ENCODE results near the gene GMFB.
A peak's percentile ranks its signal among the peaks of the same experiment; 100 is the strongest.

Gene GMFB

DNA sequence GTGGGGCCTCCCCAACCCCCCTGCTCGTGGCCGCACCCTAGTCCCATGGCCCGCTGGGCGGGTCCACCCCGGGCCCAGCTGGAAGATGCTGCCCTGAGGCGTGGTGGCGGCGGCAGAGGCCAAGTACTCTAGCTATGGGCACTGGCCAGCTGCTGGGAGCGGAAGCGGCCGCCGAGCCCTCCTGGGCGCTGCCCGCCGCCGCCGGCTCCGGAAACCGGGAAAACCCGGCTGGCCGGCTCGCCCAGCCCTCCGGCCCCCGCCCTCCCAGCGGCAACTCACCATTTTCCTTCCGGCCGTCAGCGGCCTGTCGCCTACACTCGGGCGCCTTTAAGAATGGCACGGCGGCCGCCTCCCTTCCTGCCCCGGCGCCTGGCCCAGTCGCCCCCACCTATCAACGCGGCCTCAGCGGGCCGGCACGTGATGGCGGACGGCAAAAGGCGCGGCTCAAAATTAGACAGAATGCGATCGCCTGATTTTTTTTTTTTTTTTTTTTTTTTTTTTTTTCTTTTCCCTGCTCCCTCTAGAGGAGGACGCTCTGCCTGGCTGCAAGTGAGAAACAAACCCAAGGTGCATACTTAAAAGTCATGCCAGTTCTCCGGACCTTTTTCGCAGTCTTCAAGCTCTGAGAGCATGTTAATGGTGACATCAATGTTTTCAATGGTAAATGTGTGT lies at the start of gene GMFB:
TSS of gene GMFB (minus strand) at position 335 of the 672 bp plus-strand sequence. CDS start at position 282, 53 bp downstream.
- peak; percentile 91 for DNase-seq (ENCODE audit: low spot score)

DNA sequence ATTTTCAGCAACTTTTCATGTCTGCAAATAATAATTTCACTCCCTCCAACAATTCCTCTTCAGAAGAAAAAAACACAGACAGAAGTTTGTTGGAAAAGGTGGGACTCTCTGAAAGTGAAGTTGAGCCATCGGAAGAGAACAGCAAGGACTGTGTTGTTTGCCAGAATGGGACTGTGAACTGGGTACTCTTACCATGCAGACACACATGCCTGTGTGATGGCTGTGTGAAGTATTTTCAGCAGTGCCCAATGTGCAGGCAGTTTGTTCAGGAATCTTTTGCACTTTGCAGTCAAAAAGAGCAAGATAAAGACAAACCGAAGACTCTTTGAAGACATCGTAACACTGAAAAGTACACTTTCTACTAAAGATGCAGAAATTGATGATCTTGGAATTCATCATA lies 49.3 kb upstream of the GMFB start:
- no peak for DNase-seq (ENCODE audit: low spot score)

DNA sequence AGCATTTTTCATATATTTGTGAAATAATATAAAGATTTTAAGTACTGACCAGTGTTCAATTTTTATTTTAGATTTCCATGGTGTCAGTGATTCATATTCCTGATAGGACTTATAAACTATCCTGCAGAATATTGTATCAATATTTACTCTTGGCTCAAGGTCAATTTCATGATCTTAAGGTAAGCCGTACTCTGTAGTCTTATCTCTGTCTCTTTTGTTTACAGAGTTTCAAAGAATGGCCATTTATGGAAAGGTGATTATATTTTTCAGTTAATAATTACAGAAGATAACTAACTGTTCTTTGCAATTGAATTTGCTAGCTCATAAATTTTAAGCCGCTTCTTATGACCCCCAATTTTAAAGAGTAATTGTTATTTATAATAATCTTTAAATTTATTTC lies 48.9 kb upstream of the GMFB start:
- DNase-seq (ENCODE audit: low spot score): no peak

DNA sequence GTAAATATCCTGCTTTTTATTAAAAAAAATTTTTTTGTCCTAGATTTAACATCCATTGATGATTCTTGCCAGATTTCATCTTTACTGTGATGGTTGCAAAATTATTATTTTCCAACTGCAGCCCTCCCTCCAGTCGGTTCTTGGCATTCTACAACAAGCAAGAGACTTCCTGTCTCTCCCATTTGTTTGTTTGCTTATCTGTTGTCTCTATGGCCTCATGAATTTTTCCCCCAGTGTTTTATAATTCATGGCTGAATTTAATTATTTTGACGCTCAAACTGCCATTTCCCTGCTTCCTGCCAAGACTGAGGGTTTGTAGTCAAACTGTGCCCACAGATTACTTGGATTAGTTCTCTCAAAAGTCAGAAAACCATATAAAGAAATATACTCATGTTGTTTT lies 46.9 kb upstream of the GMFB start:
- DNase-seq (ENCODE audit: low spot score): no peak

DNA sequence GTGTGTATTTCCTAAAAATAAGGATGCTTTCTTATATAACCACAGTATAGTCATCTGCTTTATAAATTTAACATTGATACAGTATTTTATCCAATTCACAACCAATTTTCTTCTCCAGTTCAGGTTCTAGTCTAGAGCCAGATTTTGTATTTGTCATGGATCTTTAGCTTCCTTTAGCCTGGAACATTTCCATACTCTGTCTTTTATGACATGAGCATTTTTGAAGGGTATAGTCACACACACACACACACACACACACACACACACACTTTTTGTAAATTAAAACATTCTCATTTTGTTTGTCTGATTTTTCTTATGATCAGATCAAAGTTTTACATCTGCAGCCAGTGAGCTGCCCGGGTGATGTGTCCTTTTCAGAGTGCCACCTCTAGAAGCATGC lies 46.3 kb upstream of the GMFB start:
- no peak for DNase-seq (ENCODE audit: low spot score)

DNA sequence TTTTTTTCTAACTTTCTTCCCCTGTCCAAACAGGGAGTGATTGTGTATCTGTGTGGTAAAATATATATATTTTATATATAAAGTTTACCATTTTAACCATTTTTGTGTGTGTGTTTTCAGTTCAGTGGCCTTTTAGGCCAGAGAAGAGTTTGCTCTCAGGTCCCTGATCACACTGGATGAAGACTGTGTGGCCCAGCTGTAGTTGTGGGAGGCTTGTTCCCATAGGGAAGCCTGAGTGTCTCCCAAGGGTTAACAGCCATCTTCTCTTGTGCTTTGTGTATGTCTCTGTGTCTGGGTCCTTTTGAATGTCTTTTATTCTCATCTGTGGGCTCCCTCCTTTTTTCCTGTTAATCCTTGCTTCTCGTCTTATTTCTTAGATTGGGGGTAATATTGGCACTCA lies 44.3 kb upstream of the GMFB start:
- DNase-seq (ENCODE audit: low spot score): no peak

DNA sequence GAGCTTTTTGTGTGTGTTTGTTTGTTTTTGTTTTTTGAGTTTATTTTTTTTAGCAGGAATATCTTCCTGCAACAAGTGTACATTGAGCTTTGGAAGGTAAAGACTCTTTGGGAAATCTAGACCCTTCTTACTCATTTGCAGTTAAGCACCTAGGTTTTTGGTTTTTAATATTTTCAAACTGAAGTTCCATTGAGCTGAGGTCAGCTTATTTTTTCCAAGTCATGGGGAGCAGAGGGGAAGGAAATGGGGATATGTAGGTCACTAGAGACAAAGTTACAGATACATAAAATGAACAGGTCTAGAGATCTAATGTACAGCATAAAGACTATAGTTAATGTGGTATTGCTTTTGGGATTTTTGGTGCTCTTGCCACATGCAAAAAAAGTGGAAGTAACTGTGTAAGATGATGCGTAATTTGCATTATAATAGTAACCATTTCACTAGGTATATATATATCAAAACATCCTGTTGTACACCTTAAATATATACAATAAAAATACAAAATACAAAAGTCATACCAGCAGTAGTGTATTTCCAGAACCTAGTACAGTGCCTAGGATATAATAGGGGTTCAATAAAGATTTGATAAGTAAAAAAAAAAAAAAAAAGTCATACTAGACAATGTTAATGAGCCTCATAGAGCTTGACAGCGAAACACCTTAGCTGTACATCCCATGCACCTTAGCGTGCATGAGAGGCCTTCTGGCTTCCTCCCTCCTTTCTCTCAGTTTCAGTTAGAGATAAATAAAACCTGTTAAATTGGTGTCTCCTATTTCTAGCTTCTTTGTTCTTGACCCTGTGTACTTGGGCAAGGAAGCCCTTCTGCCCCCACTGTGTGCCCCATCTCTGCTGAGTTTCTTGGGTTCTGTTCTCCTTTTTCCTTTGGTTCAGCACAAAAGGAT lies 43.6 kb upstream of the GMFB start:
- no peak for DNase-seq (ENCODE audit: low spot score)

DNA sequence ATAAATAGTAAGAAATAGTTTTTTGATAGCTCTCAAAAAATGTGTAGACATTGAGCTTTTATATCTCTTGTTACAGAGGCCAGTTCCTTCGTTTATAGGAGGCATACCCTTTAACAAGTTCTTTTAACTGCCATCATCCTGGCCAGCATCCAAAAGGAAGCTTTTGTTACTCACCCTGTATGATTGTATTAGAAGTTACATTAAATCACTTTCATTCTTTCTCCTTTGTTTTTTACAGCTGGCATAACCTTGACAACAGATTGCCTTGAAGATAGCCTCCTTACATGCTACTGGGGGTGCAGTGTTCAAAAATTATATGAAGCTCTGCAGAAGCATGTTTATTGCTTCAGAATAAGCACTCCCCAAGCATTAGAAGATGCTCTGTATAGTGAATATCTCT lies 41.0 kb upstream of the GMFB start:
- DNase-seq (ENCODE audit: low spot score): no peak

DNA sequence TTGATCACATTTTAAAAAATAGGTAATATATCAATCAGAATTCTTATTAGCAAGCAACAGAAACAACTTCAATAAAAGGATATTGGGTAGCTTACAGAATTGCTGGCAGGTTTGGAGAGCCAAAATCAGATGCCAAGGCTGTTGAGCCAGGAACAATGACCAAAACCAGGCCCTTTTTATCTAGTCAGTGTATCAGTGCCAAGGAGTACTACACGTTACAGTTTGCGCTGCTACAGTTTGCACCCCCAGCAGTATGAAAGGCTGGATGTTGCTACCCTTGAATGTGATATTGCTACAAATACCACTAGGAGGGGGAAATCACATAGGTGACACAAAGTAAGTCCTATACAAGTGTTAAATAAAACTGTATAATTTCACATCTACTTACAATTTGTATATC lies 40.2 kb upstream of the GMFB start:
- no peak for DNase-seq (ENCODE audit: low spot score)

DNA sequence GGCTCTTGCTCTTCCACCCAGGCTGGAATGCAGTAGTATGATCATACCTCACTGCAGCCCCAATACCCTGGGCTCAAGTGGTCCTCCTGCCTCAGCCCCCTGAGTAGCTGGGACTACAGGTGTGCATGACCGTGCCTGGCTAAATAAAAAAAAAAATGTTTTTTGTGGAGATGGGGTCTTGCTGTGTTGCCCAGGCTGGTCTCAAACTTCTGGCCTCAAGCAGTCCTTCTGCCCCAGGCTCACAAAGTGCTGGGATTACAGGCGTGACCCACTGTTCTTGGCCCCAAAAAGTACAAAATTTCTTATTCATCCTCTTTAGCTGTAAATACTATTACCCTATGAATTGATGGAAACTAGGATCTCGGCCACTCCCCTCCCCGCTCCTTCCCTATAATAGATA lies 35.6 kb upstream of the GMFB start:
- no peak for DNase-seq (ENCODE audit: low spot score)

DNA sequence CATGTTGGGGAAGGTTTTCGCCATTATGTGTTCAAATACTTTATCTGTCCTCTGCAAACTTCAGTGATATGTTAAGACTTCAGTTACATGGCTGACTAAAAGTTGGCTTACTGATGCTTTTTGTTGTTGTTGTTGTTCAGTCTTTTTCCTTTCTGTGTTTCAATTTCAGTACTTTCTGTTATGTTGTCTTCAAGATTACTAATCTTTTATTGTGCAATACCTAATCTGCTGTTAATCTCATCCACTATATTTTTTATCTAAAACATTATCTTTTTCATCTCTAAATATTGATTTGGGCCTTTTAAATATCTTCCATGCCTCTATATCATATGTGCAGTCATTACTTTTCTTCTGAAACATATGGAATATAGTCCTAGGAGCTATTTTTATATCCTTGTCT lies 27.9 kb upstream of the GMFB start:
- DNase-seq (ENCODE audit: low spot score): no peak

DNA sequence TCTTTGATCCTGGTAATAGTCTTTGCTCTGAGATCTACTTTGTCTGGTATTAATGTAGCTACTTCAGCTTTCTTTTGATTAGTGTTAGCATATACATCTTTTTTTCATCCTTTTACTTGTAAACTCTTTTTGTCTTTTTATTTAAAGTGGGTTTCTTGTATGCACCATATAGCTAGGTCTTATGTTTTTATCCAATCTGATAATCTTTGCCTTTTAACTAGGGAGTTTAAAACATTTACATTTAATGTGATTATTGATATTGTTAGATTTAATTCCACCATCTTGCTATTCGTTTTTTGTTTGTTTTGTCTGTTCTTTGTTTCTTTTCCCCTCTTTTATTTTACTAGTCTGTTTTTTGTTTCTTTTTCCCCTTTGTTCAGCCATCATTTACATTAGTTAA lies 26.9 kb upstream of the GMFB start:
- DNase-seq (ENCODE audit: low spot score): no peak

DNA sequence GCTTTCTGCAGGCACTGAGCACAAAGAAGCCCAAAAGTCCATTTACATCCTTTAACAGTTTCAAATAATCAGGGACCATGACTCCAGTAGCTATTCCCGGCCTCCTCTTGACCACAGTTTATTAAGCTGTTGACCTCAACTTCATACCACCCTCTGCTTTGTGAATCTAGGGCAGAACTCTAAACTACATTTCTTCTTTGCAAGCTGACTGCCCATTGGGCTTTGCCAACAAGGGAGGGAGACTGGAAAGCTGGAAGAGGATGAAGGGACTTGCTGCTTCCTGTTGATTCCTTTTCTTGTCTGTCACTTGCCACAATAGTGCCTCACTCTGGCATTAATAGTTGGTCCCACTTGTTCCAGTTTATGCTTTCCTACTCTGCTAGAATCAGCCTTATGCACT lies 23.6 kb upstream of the GMFB start:
- no peak for DNase-seq (ENCODE audit: low spot score)

DNA sequence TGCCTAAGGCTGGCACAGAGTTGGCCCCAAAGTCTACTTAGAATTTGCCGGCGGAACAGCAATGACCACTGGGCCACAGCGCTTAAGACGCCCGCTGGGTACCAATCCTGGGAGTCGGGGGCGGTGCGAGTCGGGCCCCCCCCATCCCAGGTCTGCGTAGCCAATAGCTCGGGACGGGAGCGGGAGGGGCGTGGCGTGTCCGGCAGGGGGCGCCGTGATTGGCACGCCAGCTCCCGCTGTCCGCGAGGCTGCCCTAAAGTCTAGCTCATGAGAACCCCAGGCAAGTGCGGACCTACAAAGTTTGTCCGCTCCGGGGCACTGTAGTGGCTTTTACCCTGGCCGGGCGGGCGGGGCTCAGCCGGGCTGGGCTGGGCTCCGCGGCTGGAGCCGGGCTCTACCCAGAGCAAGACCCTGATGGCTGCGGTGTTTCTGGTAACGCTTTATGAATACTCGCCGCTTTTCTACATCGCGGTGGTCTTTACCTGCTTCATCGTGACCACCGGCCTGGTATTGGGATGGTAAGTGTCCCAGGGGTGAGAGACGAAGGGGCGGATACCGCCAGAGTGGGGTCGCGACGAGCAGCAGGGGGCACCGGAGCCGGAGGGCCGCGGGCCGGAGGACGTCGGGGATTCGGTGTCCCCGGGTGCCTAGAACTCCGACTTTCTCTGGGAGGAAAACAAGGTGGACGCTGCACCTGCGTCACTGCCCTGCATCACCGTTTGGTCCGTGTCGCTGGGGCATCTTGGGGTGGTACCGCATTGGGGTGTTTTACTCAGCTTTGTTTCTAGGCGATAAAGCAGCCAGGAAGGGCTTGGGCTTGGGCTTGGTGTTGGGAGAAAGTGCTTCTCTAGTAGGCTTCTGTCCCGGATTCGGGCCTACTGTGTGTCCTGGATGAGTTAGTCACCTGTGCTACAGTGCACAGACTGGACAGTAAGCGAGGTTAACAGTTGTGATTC lies 21.0 kb upstream of the GMFB start, which contains the start of gene CGRRF1:
TSS of gene CGRRF1 (plus strand) at position 361 of the 956 bp plus-strand sequence. CDS start at position 415, 54 bp downstream.
- DNase-seq (ENCODE audit: low spot score): peak; percentile 96

DNA sequence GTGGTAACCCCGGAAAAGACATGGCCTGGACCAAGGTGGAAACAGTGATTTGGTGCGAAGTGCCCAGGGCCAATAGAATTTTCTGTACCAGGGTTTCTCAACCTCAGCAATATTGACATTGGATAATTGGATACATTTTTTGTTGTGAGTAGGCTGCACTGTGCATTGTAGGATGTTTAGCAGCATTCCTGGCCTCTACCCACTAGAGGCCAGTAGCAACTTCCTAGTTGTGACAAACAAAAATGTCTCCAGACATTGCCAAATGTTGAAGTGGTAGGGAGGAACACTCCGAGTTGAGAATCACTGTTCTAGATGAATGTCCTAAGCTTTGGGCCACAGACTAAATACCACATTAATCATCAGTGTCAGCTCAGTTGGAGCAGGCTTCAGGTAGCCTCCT lies 14.7 kb upstream of the GMFB start:
- peak; percentile 28 for DNase-seq (ENCODE audit: low spot score)

DNA sequence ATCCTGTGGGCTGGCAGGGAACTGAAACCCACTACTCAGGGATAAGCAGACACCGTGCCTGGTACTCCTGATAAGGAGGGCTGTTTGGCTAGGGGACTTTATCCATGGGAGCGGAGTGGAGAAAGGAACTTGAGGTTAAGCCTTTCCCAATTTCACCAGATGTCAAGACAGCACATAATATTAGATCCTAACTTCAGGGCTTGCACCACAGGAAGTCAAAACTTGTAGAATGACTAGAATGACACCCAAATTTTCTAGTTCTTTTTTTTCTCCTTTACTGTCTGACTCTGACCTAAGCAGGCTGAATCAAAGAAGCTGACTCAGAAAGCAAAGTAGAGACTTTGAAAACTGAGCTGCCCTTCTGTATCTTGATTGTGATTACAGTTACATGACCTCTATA lies 13.8 kb upstream of the GMFB start:
- no peak for DNase-seq (ENCODE audit: low spot score)

DNA sequence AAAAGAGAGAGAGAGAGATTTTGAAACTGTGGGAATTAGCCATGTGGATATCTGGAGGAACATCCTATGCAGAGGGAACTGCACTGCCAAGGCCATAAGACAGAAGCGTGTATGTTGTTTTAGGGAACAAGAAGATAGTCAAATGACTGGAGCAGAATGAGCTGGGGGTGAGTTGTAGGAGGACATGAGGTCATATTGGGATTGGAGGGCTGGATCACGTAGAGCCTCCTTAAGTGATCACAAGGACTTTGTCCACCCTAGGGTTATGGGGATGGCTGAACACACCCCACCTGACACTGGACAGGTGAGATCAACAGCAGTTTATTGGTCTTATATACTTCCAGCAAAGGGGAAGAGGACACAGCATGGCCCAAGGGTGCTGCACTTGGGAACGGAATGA lies 12.7 kb upstream of the GMFB start:
- DNase-seq (ENCODE audit: low spot score): no peak

DNA sequence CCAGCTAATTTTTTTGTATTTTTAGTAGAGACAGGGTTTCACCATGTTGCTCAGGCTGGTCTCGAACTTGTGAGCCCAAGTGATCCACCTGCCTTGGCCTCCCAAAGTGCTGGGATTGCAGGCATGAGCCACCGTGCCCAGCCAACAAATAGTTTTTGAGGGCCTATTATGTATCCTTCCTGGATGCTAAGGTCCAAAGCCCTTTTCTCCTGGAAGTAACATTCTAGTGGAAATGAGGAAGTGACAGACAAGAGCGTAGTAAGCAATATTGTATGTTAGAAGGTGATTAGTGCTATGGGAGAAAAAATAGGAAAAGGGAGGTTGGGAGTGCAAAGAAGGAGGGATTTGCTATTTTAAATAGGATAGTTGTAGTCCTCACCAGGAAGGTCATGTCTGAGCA lies 12.0 kb upstream of the GMFB start:
- DNase-seq (ENCODE audit: low spot score): no peak

DNA sequence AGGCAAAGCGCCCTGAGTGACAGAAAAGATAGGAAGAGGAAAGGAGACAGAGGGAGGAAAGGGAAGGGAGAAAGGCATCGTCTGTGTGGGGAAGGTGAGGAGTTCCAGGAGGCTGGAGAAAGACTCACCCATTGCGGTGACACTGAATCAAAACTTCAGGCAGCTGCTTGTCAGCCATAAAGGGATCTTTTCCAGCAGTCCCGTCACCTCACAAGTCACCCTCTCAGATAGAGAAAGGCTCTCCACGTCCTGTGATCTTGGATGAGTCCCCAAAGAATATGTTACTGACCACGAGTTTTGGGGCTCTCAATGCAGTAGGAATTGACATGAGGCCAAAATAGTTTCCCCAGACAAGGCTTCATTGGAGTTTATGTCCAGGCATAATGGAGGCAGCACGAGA lies 9.8 kb upstream of the GMFB start:
- DNase-seq (ENCODE audit: low spot score): no peak

DNA sequence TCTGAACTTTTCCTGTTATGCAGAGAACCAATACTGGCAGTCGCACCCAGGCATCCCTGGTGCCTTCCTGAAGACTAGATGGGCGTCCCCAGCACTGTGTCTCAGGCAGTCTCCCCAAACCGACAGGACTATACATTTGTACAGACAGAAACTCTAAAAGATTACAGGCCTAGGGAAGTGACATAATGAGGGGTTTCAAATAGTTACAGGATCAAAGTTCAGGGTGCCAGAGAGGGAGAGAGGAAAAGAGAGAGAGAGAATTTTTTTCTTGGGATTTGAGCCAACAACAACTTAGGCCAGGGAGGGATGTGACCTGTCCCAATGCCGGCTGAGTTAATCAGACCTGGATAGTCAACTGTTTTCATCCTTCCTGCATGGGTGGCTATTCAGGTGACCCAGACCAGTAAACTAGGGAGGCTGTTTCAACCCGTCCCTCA lies 9.3 kb upstream of the GMFB start:
- DNase-seq (ENCODE audit: low spot score): no peak

DNA sequence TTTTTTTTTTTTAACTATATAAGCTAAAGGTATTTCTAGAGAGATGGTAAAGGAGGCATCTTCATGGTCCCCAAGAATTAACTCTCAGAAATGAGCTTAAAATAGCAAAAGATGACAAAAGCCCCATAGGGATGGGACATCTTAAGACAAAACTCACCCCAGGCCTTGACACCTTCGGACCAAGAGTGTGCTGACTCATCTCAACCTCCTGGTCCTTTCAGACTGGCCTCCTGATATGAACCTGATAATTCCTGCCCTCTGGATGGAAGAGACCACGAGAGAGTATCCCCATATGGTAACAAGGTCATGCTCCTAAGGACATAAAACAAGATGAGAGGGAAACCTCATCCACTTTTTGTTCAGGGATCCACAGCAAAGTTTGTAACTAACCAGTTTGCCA lies 8.4 kb upstream of the GMFB start:
- no peak for DNase-seq (ENCODE audit: low spot score)

DNA sequence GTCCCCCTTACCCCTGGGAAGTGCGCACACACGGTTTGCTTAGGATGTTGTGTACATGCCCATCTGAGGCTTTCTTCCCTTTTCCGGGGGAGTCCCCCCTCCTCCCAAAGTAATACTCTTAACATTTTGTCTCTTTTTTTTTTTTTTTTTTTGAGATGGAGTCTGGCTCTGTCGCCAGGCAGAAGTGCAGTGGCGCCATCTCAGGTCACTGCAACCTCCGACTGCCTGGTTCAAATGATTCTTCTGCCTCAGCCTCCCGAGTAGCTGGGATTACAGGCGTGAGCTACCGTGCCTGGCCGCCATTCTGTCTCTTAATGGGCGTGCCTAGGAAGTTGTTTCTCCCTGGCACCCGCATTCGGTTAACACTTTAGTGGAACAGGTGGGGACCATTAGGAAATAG lies 4.5 kb upstream of the GMFB start:
- no peak for DNase-seq (ENCODE audit: low spot score)
